Stimulated activated CD4-positive, alpha-beta T cell treated with anti-CD3 and anti-CD28 coated beads, Interleukin-1b, Interleukin-23, amount 100 ng/mL, for 48 hours (primary cell): ENCODE data around the gene KANSL1.

Experiments
- DNase-seq: peaks from one replicate; pipeline ENCODE4 v3.0.0-alpha.2; 2020

KANSL1 gene

DNA sequence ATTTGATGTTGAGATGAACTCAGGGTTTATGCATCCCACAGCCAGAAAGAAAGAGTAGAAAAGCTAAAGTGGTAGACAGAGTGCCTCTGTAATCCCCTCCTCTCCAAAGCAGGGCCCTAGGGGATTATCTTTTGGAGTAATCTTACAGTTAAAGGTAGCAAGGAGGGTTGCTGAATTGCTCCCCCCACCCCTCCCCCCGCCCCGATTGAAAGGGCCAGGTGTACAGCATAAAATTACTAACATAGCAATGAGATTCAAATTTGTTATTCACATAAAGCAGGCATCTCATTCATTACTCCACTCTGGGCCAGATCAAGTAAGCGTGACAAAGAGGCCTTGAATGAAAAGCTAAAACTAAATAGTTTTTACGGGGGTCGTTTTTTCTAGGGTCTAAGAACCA lies 121.4 kb downstream of the KANSL1 start:
- no peak for DNase-seq

- DNase-seq: no peak
Observed at GRCh38 chr17:46064460-46064859, 128.8 kb downstream of the KANSL1 start.

- DNase-seq: no peak
Observed at GRCh38 chr17:46063241-46063640, 130.0 kb downstream of the KANSL1 start.

DNA sequence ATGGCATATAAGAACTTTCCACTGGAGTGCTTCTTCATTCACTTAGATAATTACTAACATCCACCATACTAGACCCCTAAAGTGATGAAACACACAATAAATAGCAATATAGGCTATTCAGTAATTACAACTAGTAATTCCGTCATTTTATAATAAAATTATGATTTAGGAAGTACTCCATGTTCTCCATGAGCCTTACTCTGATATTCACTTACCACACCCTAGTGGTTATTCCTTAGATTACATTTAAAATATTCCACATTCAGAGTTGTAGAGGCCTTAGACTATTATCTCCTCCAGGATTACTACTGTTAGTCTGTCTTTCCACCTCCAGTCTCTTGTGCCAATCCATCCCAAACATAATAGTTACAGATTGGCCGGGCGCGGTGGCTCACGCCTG lies 131.8 kb downstream of the KANSL1 start:
- no peak for DNase-seq

GRCh38 chr17:46060461-46060860 lies 132.8 kb downstream of the KANSL1 start:
- no peak for DNase-seq

GRCh38 chr17:46059486-46059885 lies 133.7 kb downstream of the KANSL1 start:
- no peak for DNase-seq

DNA sequence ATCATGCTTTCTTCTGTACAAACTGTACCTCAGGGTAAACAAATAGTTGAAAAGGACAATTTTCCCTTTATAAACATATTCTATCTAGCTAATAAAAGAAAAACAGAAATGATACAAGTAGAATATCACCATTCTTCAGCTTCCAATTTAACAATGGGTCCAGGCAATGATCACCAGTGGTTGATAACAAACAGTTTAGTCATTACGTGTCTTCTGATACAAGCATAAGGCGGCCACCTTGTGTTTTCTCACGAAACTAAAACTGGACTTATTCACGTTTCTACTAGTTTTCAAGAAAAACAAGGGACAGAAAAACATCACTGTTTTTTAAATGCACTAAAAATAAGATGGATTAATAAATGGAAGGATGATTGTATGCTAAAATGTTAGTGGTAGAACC lies 135.9 kb downstream of the KANSL1 start:
- DNase-seq: no peak

GRCh38 chr17:46056800-46057304 lies 136.4 kb downstream of the KANSL1 start:
- no peak for DNase-seq

DNA sequence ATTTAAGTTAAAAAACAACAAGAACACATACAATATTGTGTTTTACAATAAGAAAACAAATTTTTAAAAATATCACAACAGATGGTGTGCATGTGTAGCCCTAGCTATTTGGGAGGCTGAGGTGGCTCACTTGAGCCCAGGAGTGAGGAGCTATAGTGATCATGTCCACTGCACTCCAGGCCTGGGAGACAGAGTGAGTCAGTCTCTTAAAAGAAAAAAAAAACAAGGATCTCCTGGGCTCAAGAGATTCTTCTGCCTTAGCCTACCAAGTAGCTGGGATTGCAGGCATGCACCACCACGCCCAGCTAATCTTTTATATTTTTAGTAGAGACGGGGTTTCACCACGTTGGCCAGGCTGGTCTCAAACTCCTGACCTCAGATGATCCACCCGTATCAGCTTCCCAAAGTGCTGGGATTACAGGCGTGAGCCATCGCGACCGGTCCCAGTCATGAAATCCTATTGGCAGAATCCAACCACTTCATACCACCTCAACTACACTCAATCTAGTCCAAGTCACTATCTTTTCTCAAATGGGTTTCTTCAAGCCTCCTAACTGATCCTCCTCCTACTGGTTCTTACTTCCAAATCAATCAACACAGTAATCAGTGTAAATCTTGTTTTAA lies 139.2 kb downstream of the KANSL1 start:
- DNase-seq: no peak

DNA sequence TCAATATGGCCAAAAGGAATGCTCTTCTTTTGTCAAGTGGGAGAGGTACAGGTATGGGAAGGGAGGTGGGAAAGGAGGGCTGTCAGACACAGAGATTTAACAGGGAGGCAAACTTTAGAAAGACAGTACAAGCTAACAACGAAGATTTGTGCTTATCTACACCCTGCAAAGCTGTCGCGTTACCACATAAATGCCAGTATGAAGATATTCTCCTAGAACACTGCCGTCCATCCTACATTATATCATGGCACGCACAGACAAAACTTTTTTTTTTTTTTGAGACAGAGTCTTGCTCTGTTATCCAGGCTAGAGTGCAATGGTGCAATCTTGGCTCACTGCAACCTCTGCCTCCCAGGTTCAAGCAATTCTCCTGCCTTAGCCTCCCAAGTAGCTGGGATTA lies 143.6 kb downstream of the KANSL1 start:
- DNase-seq: no peak

GRCh38 chr17:46047856-46048255 lies 145.4 kb downstream of the KANSL1 start:
- DNase-seq: no peak

DNA sequence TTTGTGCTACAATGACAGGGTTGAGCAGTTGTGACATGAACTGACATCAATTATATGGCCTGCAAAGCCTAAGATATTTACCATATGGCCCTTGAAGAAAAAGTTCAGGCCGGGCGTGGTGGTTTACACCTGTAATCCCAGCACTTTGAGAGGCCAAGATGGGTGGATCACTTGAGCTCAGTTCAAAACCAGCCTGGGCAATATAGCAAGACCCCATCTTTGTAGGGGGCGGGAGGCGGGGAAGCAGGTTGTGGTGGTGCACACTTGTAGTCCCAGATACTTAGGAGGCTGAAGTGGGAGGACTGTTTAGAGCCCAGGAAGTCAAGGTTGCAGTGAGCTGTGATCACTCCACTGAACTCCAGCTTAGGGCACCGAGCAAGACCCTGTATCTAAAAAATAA lies 145.8 kb downstream of the KANSL1 start:
- no peak for DNase-seq

DNA sequence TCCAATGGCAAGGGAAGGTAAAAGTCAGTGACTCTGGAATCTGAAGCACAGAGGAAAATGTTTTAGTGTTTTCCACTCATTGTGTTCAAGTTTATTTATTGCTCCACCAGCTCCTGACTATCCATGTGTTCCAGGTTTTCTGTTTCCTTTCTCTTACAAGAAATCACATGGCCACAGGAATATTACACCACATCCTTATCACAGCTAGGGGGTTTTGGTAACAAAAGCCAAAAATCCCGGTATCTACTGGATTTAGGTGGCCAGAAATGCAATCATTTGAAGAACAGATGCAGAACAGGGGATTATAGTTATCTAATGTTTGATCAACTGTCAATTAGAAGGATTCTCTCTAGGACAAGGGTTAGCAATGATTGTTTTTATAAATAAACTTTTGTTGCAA lies 146.3 kb downstream of the KANSL1 start:
- DNase-seq: no peak

DNA sequence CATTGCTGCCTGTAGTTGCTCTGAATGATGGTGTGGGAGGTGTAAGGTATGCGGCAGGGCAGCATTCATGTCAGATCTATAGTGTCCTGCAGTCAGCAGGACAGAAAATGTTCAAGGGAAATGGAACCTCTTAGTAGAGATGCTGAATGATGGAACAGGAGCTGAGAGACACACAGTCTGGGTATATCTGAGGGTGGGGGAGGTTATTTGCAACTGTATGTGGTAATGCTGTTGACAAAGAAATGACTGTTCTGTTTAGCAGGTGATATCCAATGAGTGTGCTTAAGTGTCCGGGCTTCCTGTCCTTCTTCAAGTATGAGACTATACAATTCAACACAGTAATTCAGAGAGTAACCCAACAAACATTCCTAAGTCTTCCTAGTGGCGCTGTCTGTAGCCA lies 147.6 kb downstream of the KANSL1 start:
- no peak for DNase-seq

- DNase-seq: no peak
Observed at GRCh38 chr17:46044989-46045388, 148.2 kb downstream of the KANSL1 start.

DNA sequence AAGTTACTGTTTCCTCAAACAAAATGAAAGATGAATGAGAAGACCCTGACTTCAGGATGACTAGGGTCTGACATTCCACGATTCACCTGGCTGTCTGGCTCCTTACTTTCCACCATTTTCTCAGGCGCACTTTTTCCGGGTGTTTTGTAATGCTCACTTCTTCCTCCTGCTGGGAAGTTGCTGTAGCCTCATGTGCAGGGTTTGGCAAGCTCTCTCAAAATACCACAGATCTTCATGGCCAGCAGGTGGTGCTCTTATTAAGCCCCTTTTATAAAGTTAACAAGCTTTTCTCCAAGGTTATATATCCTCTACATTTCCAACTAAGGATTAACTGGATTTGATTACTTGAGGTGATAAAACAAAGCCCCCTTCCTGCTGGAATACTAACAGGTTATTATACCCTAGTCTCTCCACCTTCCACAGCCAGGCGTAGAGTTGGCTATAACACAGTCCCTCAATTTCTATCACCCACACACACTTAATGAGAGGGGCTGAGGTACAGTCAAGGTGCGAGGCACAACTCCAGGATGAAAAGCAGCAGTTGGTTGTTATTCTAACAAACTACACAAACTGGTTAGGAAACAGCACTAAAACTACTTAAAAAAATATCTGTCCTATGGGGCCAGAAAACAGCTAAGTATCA lies 148.8 kb downstream of the KANSL1 start:
- DNase-seq: peak; percentile 24

GRCh38 chr17:46043606-46044005 lies 149.6 kb downstream of the KANSL1 start:
- DNase-seq: no peak

DNA sequence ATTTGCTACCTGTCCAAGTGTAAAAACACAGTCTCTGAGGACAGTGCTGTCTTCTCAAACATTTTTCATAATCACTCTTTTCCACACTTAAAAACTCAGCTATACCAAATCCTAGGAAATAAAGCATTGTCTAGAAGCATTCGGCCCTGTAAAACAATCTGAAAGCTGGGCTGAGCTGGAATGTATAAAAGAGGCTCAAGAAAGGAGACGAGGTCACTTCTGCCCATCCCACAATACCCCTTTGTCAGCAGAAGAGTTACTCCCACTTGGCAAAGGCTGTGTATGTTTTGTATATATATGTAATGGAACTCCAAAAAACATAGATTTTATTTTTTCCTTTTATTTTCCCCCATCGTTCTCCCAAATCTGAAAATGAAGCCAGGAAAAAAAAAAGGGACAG lies 150.3 kb downstream of the KANSL1 start:
- no peak for DNase-seq

- DNase-seq: no peak
Observed at GRCh38 chr17:46042246-46042645, 151.0 kb downstream of the KANSL1 start.

- no peak for DNase-seq
Observed at GRCh38 chr17:46039592-46040186, 153.5 kb downstream of the KANSL1 start.

DNA sequence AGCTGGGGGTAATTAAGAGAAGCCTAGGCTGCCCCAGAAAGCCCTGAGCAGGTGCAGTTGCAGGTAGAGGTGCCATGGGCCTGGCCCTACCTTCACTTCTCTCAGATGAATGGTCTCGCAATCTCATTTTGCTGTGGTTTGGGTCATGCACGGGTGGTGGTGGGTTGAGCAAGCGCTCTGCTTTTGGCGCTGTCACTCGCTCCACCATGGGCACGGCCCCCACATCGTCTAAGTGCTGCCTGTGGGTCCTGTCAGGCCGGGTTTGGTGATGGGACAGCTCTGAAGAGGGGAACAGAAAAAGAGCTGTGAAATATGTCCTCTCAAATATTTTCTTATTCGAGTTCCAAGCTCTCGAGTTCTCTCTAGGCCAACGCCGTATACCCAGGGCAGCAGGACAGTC lies 154.3 kb downstream of the KANSL1 start:
- no peak for DNase-seq

DNA sequence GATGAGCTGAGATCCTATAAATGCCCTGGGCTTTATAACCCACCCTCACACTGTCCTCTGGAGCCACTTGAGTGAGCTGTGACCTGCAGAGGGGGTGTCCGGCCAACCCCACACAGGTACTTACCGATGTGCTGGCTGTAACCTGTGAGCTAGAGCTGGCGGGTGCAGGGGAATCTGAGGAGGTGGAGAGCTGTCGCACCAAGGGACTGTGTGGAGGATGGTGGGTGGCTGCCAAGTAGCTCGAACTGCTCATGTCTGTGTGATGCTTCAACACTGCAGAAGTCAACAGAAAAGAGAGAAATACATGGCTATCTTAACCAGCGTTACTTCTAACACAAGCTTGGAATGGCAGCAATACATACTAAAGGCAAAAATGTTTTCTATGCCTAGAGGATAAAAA lies 154.8 kb downstream of the KANSL1 start:
- no peak for DNase-seq

DNA sequence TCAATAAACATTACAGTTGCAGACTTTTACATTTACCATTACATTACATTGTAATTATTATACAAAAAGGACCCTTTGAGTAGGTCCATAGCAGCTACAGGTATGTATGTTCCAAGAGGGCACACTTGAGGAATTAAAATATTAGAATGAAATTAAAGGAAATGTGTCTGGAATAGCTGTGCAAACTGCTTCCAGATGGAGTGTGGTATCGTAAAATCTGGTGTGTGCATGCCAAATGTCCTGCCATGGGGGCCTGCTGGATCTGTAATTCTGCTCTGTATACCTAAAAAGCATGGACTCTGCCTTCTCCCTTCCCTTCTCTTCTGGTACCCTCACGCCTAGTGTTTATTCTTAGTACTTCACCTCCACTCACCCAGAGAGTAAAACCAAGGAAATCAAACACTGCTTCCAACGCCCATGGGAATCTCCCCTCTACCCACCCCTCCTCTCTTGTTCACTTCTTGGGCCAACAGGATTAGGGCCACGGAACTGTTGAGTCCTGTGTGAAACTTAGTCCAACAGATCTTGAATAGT lies 155.4 kb downstream of the KANSL1 start:
- no peak for DNase-seq

- DNase-seq: no peak
Observed at GRCh38 chr17:46036491-46036890, 156.7 kb downstream of the KANSL1 start.
